Transverse colon (tissue), 4 donors: ENCODE results near the gene GPBP1.

Experiments used
- EP300 ChIP-seq: sonication (generic); formaldehyde crosslinking; IDR thresholded peaks from one replicate; pipeline ENCODE4 v1.6.1; 2017; ENCODE audit warnings: antibody characterized with exemption, low read depth
- POLR2A ChIP-seq: fragments of 450-650 bp; IDR thresholded peaks from one replicate; pipeline ENCODE4 v1.6.1; 2016; ENCODE audit warnings: antibody characterized with exemption, mild to moderate bottlenecking, moderate library complexity
- POLR2AphosphoS5 ChIP-seq, 3 donors: sonication (generic); formaldehyde crosslinking; IDR thresholded peaks; one replicate each; pipeline ENCODE4 v1.6.1; 2016; ENCODE audit warnings: antibody characterized with exemption in 3 of 3
- TF ChIP-seq, protein P1 (sequence below), 5 experiments: fragments of 200-600 bp in 3 of 5; fragments of 450-650 bp in 2 of 5; sonication (generic) in 3 of 5; IDR thresholded peaks; 1 replicate in 2 of 5; 2 replicates in 3 of 5; pipeline ENCODE4 v1.5.1; 2016 to 2017; ENCODE audit warnings: antibody characterized with exemption in 5 of 5, inconsistent platforms in 3 of 5, mild to moderate bottlenecking in 2 of 5, moderate library complexity in 1 of 5

GRCh38 chr5:57191163-57191562 lies 17.3 kb downstream of the GPBP1 start:
- no peak for TF ChIP-seq EP300
- TF ChIP-seq, protein P1, sequence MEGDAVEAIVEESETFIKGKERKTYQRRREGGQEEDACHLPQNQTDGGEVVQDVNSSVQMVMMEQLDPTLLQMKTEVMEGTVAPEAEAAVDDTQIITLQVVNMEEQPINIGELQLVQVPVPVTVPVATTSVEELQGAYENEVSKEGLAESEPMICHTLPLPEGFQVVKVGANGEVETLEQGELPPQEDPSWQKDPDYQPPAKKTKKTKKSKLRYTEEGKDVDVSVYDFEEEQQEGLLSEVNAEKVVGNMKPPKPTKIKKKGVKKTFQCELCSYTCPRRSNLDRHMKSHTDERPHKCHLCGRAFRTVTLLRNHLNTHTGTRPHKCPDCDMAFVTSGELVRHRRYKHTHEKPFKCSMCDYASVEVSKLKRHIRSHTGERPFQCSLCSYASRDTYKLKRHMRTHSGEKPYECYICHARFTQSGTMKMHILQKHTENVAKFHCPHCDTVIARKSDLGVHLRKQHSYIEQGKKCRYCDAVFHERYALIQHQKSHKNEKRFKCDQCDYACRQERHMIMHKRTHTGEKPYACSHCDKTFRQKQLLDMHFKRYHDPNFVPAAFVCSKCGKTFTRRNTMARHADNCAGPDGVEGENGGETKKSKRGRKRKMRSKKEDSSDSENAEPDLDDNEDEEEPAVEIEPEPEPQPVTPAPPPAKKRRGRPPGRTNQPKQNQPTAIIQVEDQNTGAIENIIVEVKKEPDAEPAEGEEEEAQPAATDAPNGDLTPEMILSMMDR (IDR thresholded peaks at IDR 0.05), result no peak
- no peak for TF ChIP-seq POLR2AphosphoS5 (IDR thresholded peaks at IDR 0.05)
- no peak for TF ChIP-seq POLR2A
